Nucleus accumbens (tissue), 56 donors: ENCODE results near the gene EOMES.
"Not testable (repeated sequence)": the region's sequence is repeated elsewhere in the genome, so short reads cannot be mapped to it uniquely, and the experiment has no call there.

Source experiments
- DNase-seq, 56 donors: peaks; one replicate each; lab custom pipeline; 2025; lab: John Stamatoyannopoulos, UW

The EOMES gene

GRCh38 chr3:27721717-27722564, at the start of gene EOMES:
TSS of gene EOMES (minus strand) at chr3:27722323. CDS start at chr3:27722294, 29 bp downstream.
- DNase-seq = no peak

- DNase-seq = not testable (repeated sequence)
These were observed 48.3 kb upstream of the EOMES start for GRCh38 chr3:27770384-27770783.

DNA sequence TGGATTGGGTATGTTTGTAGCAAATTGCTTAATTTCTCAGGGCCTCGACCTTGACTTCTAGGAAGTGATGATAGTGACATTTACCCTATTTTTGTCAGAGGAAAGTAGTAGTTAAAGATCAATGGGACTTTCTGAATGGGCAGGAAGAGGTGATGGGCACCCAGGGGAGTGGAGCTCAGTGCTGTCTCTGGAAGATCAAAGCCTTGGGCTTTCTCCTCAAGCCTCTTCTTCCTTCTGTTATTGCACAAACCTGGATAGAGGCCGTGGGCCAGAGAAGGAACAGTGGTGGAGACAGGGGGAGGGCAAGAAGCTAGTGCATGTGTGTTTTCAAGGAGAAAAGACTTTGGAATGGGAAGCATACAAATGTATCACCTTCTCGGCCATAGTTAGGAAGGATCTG, 44.9 kb upstream of the EOMES start:
- DNase-seq = no peak

GRCh38 chr3:27758083-27758482, 36.0 kb upstream of the EOMES start:
- DNase-seq = no peak

GRCh38 chr3:27756877-27757276, 34.8 kb upstream of the EOMES start:
- no peak for DNase-seq

- no peak for DNase-seq
These were observed 30.8 kb upstream of the EOMES start for GRCh38 chr3:27752926-27753325.

GRCh38 chr3:27749643-27750042, 27.5 kb upstream of the EOMES start:
- DNase-seq = no peak

GRCh38 chr3:27746838-27747237, 24.7 kb upstream of the EOMES start:
- no peak for DNase-seq

GRCh38 chr3:27740854-27741253, 18.7 kb upstream of the EOMES start:
- DNase-seq = no peak

GRCh38 chr3:27737091-27737490, 15.0 kb upstream of the EOMES start:
- DNase-seq = no peak

GRCh38 chr3:27730774-27731659, 8.9 kb upstream of the EOMES start:
- DNase-seq = no peak

- DNase-seq = no peak
These were observed 7.9 kb upstream of the EOMES start for GRCh38 chr3:27729748-27730611.

GRCh38 chr3:27729325-27729724, 7.2 kb upstream of the EOMES start:
- no peak for DNase-seq

GRCh38 chr3:27728195-27729087, 6.3 kb upstream of the EOMES start:
- no peak for DNase-seq

- DNase-seq = no peak
These were observed 4.1 kb upstream of the EOMES start for GRCh38 chr3:27726240-27726639.

GRCh38 chr3:27724459-27725197, 2.5 kb upstream of the EOMES start:
- DNase-seq = no peak

- no peak for DNase-seq
These were observed 1.8 kb upstream of the EOMES start for GRCh38 chr3:27723815-27724458.

DNA sequence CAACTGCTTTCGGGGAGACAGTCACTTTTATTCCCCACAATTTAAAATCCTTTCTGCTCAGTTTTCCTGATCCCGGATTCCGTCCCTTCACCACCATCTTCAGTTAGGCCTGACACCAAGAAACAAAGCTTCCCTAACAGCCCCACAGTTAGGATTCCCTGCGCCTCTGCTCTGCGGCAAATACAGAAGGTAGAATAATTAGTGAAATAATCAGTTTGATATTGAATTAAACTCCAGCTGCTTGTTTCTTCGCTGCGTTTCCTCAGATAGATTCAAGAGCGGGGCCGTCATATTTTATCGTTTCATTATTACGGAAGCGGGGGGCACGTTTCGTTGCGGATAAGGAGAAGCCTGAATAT, 1.3 kb upstream of the EOMES start:
- no peak for DNase-seq
